Endothelial cell of umbilical vein (primary cell): ENCODE results near the gene NFKB1. TPM values are rescaled to one million over a fixed set of nuclear protein-coding genes. Genes with fewer than 3 reads are reported as not detected.

ENCODE experiments used
- BruUV-seq: library from RNA; stranded (reverse); fragments of 400-500 nt; replicated peaks from 2 replicates; lab custom pipeline; 2021; lab: Mats Ljungman, UMichigan
- CTCF ChIA-PET: fragments of 300-600, 350-600 bp; sonication (Branson Sonifier 250); formaldehyde crosslinking; loops from one replicate; lab custom pipeline; 2021; ENCODE audit warnings: antibody characterized with exemption, inconsistent platforms; lab: Charles Lee
- POLR2A ChIA-PET: fragments of 300-600, 350-600 bp; sonication (Branson Sonifier 250); formaldehyde crosslinking; loops from one replicate; lab custom pipeline; 2021; ENCODE audit warnings: antibody characterized with exemption, inconsistent platforms; lab: Charles Lee
- DNase-seq: peaks from one replicate; pipeline ENCODE4 v3.0.0-alpha.2; 2011; ENCODE audit warnings: low read depth, low spot score
- FAIRE-seq: peaks from 2 replicates; lab custom pipeline; 2011; peaks lifted over from hg19 to GRCh38; lab: Jason Lieb, UNC
- H2AFZ ChIP-seq: 2 replicates; pipeline ENCODE4 v1.6.0; 2012; ENCODE audit warnings: low read depth, low read length, control low read depth, inconsistent platforms
- H3K27ac ChIP-seq: 2 replicates; pipeline ENCODE4 v1.5.1; 2011; ENCODE audit warnings: low read depth, mild to moderate bottlenecking, control low read depth, low read length, moderate library complexity; ENCODE audit not compliant: insufficient read depth
- H3K27me3 ChIP-seq, 2 experiments: 2 replicates each; pipeline versions ENCODE4 v1.6.0 to v1.6.1; 2011; ENCODE audit warnings: low read length in 2 of 2, mixed read lengths in 1 of 2; ENCODE audit not compliant: control insufficient read depth in 2 of 2, insufficient read depth in 2 of 2
- H3K36me3 ChIP-seq, 2 experiments: 2 replicates in 1 of 2; 3 replicates in 1 of 2; pipeline ENCODE4 v1.5.1; 2011; ENCODE audit warnings: low read length in 2 of 2, mild to moderate bottlenecking in 1 of 2, moderate library complexity in 1 of 2; ENCODE audit not compliant: control insufficient read depth in 2 of 2, insufficient read depth in 2 of 2; ENCODE audit errors: extremely low read depth in 1 of 2
- H3K4me1 ChIP-seq: 3 replicates; pipeline ENCODE4 v1.5.1; 2011; ENCODE audit warnings: mild to moderate bottlenecking, low read length; ENCODE audit not compliant: control insufficient read depth, insufficient read depth; ENCODE audit errors: extremely low read depth
- H3K4me2 ChIP-seq: 2 replicates; pipeline ENCODE4 v1.6.1; 2011; ENCODE audit warnings: low read length, control low read depth, mixed read lengths; ENCODE audit not compliant: insufficient read depth
- H3K4me3 ChIP-seq, 3 experiments: fragments of 200-600 bp in 1 of 3; sonication (generic), shearing (Covaris generic) in 1 of 3; replicated peaks in 1 of 3; 2 replicates each; pipeline ENCODE4 v1.5.1; 2011 to 2016; ENCODE audit warnings: control low read depth in 3 of 3, low read length in 3 of 3, mild to moderate bottlenecking in 2 of 3, inconsistent platforms in 1 of 3, low read depth in 1 of 3, moderate library complexity in 1 of 3; ENCODE audit not compliant: insufficient read depth in 1 of 3
- H3K79me2 ChIP-seq: 2 replicates; pipeline ENCODE4 v1.6.0; 2012; ENCODE audit warnings: low read length, inconsistent platforms; ENCODE audit not compliant: control insufficient read depth, insufficient read depth
- H3K9ac ChIP-seq: replicated peaks from 2 replicates; pipeline ENCODE3; 2011; ENCODE audit warnings: low read length, control low read depth; ENCODE audit not compliant: insufficient read depth; ENCODE audit errors: extremely low read depth
- H3K9me1 ChIP-seq: replicated peaks from 3 replicates; pipeline ENCODE4 v1.6.0; 2011; ENCODE audit warnings: mild to moderate bottlenecking, low read length; ENCODE audit not compliant: control insufficient read depth, insufficient read depth; ENCODE audit errors: extremely low read depth
- H3K9me3 ChIP-seq: replicated peaks from 2 replicates; pipeline ENCODE4 v1.5.1; 2012; ENCODE audit warnings: low read length, inconsistent platforms; ENCODE audit not compliant: control insufficient read depth, insufficient read depth
- H4K20me1 ChIP-seq: replicated peaks from 2 replicates; pipeline ENCODE3; 2011; ENCODE audit warnings: mild to moderate bottlenecking, low read length; ENCODE audit not compliant: control insufficient read depth, insufficient read depth; ENCODE audit errors: extremely low read depth
- CTCF ChIP-seq, 2 donors: IDR thresholded peaks; 1 replicate in 1 of 2; 2 replicates in 1 of 2; pipeline ENCODE4 v1.5.1; 2011; ENCODE audit warnings: low read length in 2 of 2, mild to moderate bottlenecking in 2 of 2, moderate library complexity in 2 of 2, control low read depth in 1 of 2, inconsistent platforms in 1 of 2, low read depth in 1 of 2; ENCODE audit not compliant: insufficient read depth in 1 of 2; ENCODE audit errors: extremely low read depth in 1 of 2
- EZH2 ChIP-seq: IDR thresholded peaks from 2 replicates; pipeline ENCODE4 v1.6.1; 2012; ENCODE audit warnings: borderline replicate concordance, low read depth, mild to moderate bottlenecking, moderate library complexity, low read length, inconsistent platforms; ENCODE audit not compliant: severe bottlenecking
- FOS ChIP-seq: IDR thresholded peaks from 2 replicates; pipeline ENCODE4 v1.6.1; 2011; ENCODE audit warnings: mild to moderate bottlenecking, low read length, moderate library complexity, borderline replicate concordance; ENCODE audit not compliant: insufficient read depth
- GATA2 ChIP-seq: IDR thresholded peaks from 2 replicates; pipeline ENCODE4 v1.7.0; 2011; ENCODE audit warnings: low read depth, mild to moderate bottlenecking, moderate library complexity, mixed read lengths, low read length; ENCODE audit not compliant: insufficient read length, insufficient read depth
- JUN ChIP-seq: IDR thresholded peaks from 2 replicates; pipeline ENCODE4 v1.6.1; 2011; ENCODE audit warnings: borderline replicate concordance, low read depth; ENCODE audit not compliant: insufficient read length, insufficient read depth
- MAX ChIP-seq: IDR thresholded peaks from 2 replicates; pipeline ENCODE4 v1.6.1; 2011; ENCODE audit not compliant: insufficient read depth, insufficient read length
- MYC ChIP-seq: IDR thresholded peaks from one replicate; pipeline ENCODE4 v1.6.1; 2011; ENCODE audit warnings: mild to moderate bottlenecking, low read depth, low read length
- POLR2A ChIP-seq: IDR thresholded peaks from 2 replicates; pipeline ENCODE4 v1.6.1; 2012; ENCODE audit warnings: low read depth, mild to moderate bottlenecking, control low read depth, low read length
- POLR2AphosphoS5 ChIP-seq: IDR thresholded peaks from 2 replicates; pipeline ENCODE4 v1.6.1; 2012; ENCODE audit warnings: low read depth, mild to moderate bottlenecking, control low read depth, low read length, moderate library complexity; ENCODE audit not compliant: insufficient read depth
- dilution Hi-C: fragments of 300-500 bp; cut with MboI; formaldehyde crosslinking; loops from one replicate; pipeline ENCODE4 v1.15.0; 2019; ENCODE audit warnings: low sequenced_read_pairs; ENCODE audit not compliant: extremely low pct_ligation_motif_present
- intact Hi-C: fragments of 100-400 bp; cut with micrococcal nuclease; formaldehyde crosslinking; loops from one replicate; pipeline ENCODE4 v1.10.0; 2022
- polyA plus RNA-seq, 4 experiments: library from polyadenylated mRNA; depleted of rRNA in 3 of 4; stranded (reverse) in 3 of 4; unstranded in 1 of 4; fragments of >200 nt; gene quantifications; 2 replicates each; pipeline versions ENCODE4 v1.2.1 to v1.2.3, GENCODE V29; 2011 to 2012; ENCODE audit warnings: missing spikeins in 1 of 4
- total RNA-seq: library from RNA; stranded (reverse); gene quantifications from 2 replicates; pipeline ENCODE4 v1.2.3, GENCODE V29; 2021

The NFKB1 gene
- total and polyA plus RNA-seq, 2 donors (not counting 3 experiments of a cell fraction or from before 2014, with no cell fraction given): 21.3 to 41.4 TPM

GRCh38 chr4:102533904-102534303, 32.7 kb downstream of the NFKB1 start:
- TF ChIP-seq CTCF (IDR thresholded peaks at IDR 0.05; ENCODE audit: extremely low read depth in 1 of 2, insufficient read depth in 1 of 2, low read depth in 1 of 2, low read length in 2 of 2): no peak
- TF ChIP-seq MYC: no peak
- no peak for TF ChIP-seq JUN
- no peak for TF ChIP-seq POLR2A
- TF ChIP-seq GATA2: no peak
- no peak for TF ChIP-seq MAX
- TF ChIP-seq FOS: no peak
- TF ChIP-seq POLR2AphosphoS5: no peak
- no peak for TF ChIP-seq EZH2
- H3K9ac ChIP-seq: no peak overlapping the region
- no TSS peak for BruUV-seq
- H2AFZ ChIP-seq: no peak overlapping the region
- no peak overlapping the region for H3K4me2 ChIP-seq
- H4K20me1 ChIP-seq: no peaks in the 10 kb centered on the region
- ChIA-PET POLR2A (no interaction called here), CTCF (no interaction called here)
- no peak overlapping the region for H3K4me3 ChIP-seq
- DNase-seq: no peak
- H3K36me3 ChIP-seq: no peaks in the 10 kb centered on the region
- intact Hi-C loops: no loop called here
- H3K9me3 ChIP-seq: no peaks in the 10 kb centered on the region
- no peaks in the 10 kb centered on the region for H3K27me3 ChIP-seq
- dilution Hi-C loops: no loop called here
- H3K27ac ChIP-seq: no peak overlapping the region
- H3K9me1 ChIP-seq: peaks cover 3% of the 10 kb centered on the region
- peaks cover 2% of the 10 kb centered on the region for H3K79me2 ChIP-seq
- FAIRE-seq: no peak
- peaks cover 2% of the 10 kb centered on the region for H3K4me1 ChIP-seq
